ENCODE measurements around the gene WAPL. TPM values are rescaled to one million over a fixed set of nuclear protein-coding genes. Genes with fewer than 3 reads are reported as not detected.

The WAPL gene
- total and polyA plus RNA-seq, 9 of the 15 experiments (the other 6 are each of a cell fraction or from before 2014, with no cell fraction given): 14.3 to 36.4 (median 25.3) TPM

DNA sequence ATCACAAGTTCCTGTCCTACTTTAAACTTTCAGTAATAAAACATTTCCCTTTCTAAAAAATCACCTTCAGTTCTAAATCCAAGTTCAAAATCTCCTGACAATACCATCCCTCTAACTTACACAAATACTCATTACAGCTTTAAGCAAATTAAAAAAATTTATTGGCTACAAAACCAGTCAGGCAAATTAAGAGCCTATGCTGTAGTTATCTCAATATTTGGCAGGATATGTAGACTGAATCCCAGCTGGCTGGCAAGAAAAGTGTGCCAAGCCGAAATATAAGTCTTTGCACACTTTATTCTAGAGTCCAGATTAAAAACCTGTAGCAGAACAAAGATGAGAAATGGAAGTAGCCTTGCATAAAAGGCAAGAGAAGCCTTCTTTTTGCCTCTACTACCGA is 9.5 kb downstream of the WAPL start (continued):
- TF ChIP-seq ZNF77 (CRISPR knock-in tag; IDR thresholded peaks at IDR 0.05) (no peak), ZNF512 (tag; IDR thresholded peaks at IDR 0.05) (no peak), SP2 (IDR thresholded peaks at IDR 0.05; ENCODE audit: extremely low read depth, low read depth, low read length, poor library complexity, severe bottlenecking) (no peak), CHD4 (IDR thresholded peaks at IDR 0.05; ENCODE audit: insufficient read depth, insufficient replicate concordance, low read depth, low read length, poor library complexity, severe bottlenecking) (no peak), ETS1 (conservative IDR thresholded peaks at IDR 0.05; ENCODE audit: control insufficient read depth, low read depth, low read length) (no peak)
- TF ChIP-seq, protein P1, sequence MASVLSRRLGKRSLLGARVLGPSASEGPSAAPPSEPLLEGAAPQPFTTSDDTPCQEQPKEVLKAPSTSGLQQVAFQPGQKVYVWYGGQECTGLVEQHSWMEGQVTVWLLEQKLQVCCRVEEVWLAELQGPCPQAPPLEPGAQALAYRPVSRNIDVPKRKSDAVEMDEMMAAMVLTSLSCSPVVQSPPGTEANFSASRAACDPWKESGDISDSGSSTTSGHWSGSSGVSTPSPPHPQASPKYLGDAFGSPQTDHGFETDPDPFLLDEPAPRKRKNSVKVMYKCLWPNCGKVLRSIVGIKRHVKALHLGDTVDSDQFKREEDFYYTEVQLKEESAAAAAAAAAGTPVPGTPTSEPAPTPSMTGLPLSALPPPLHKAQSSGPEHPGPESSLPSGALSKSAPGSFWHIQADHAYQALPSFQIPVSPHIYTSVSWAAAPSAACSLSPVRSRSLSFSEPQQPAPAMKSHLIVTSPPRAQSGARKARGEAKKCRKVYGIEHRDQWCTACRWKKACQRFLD (CRISPR knock-in tag; IDR thresholded peaks at IDR 0.05): no peak

Data from K562 (cell line).